Body of pancreas (tissue), 4 donors: ENCODE data around the gene WNT5B. TPM values are rescaled to one million over a fixed set of nuclear protein-coding genes. Genes with fewer than 3 reads are reported as not detected.

Experiments
- ATAC-seq: fragments of 150-250 bp; one replicate; pipeline ENCODE4 v1.9.1; 2016
- DNase-seq, 4 donors: peaks; one replicate each; pipeline ENCODE4 v3.0.0-alpha.2; 2019
- H3K27ac ChIP-seq, 4 donors: fragments of 200-600 bp; sonication (generic); 1 replicate in 3 of 4; 2 replicates in 1 of 4; pipeline versions ENCODE4 v1.5.1 to v1.6.1; 2016 to 2019; ENCODE audit warnings: mild to moderate bottlenecking in 1 of 4, mixed read lengths in 1 of 4, moderate library complexity in 1 of 4
- H3K27me3 ChIP-seq, 2 donors: fragments of 200-600 bp; sonication (generic); one replicate each; pipeline ENCODE4 v1.6.0; 2016; ENCODE audit warnings: mild to moderate bottlenecking in 1 of 2
- H3K36me3 ChIP-seq, 2 donors: fragments of 200-600 bp; sonication (generic); replicated peaks in 1 of 2; 2 replicates each; pipeline ENCODE4 v1.5.1; 2016; ENCODE audit warnings: low read depth in 2 of 2; ENCODE audit not compliant: insufficient read depth in 1 of 2
- H3K4me1 ChIP-seq: fragments of 200-600 bp; sonication (generic); one replicate; pipeline ENCODE4 v1.6.0; 2016
- H3K4me3 ChIP-seq, 2 donors: fragments of 200-600 bp; sonication (generic); 1 replicate in 1 of 2; 2 replicates in 1 of 2; pipeline ENCODE4 v1.5.1; 2016 to 2019
- H3K9me3 ChIP-seq, 3 donors: fragments of 200-600 bp; sonication (generic); 1 replicate in 2 of 3; 2 replicates in 1 of 3; pipeline ENCODE4 v1.5.1; 2016
- CTCF ChIP-seq, 7 experiments: fragments of 450-650 bp in 4 of 7; fragments of 200-600 bp in 3 of 7; sonication (generic) in 3 of 7; IDR thresholded peaks; one replicate each; pipeline ENCODE4 v1.5.1; 2016 to 2019; ENCODE audit warnings: antibody characterized with exemption in 7 of 7
- POLR2A ChIP-seq, 3 donors: fragments of 450-650 bp; IDR thresholded peaks; one replicate each; pipeline ENCODE4 v1.6.1; 2016; ENCODE audit warnings: antibody characterized with exemption in 3 of 3, mild to moderate bottlenecking in 2 of 3
- WGBS, 2 donors: methylation state at CpG; one replicate each; pipeline ENCODE4 v1.1.5; 2017; 5-methylcytosine and 5-hydroxymethylcytosine counted together
- intact Hi-C: fragments of 100-400 bp; cut with DNase I; formaldehyde crosslinking; loops from one replicate; pipeline ENCODE4 v1.15.1; 2023
- total RNA-seq, 2 donors: library from RNA; depleted of rRNA; stranded (reverse); fragments of >200 nt; gene quantifications; one replicate each; pipeline ENCODE4 v1.1.0, GENCODE V29; 2016

Gene WNT5B
- total RNA-seq, 2 donors from 2014 or later = not detected

- Histone ChIP-seq H3K27me3 (no peaks in the 10 kb centered on the region), H3K27ac (no peak overlapping the region), H3K9me3 (no peaks in the 10 kb centered on the region), H3K36me3 (no peaks in the 10 kb centered on the region), H3K4me1 (peaks cover 27% of the 10 kb centered on the region), H3K4me3 (no peak overlapping the region)
- intact Hi-C loops = no loop called here
- 54 to 56% methylated on average over 3 of the region's 3 CpGs for WGBS, 2 donors
- ATAC-seq (no peak), DNase-seq (no peak)
- no peak for TF ChIP-seq CTCF (IDR thresholded peaks at IDR 0.05)
- TF ChIP-seq POLR2A (IDR thresholded peaks at IDR 0.05) = no peak
Measured at GRCh38 chr12:1604464-1604863, 24.6 kb upstream of the WNT5B start.

- Histone ChIP-seq H3K4me3 (peak overlapping the region in 1 of 2 donors; percentile 13), H3K27me3 (no peaks in the 10 kb centered on the region), H3K27ac (peak overlapping the region; percentile 75 to 88 (median 82)), H3K9me3 (no peaks in the 10 kb centered on the region), H3K36me3 (no peaks in the 10 kb centered on the region), H3K4me1 (peaks cover 37% of the 10 kb centered on the region)
- DNase-seq (peak; percentile 71 to 88 (median 80)), ATAC-seq (peak; percentile 82)
- TF ChIP-seq POLR2A (IDR thresholded peaks at IDR 0.05) = no peak
- peak; percentile 55 to 92 (median 81) for TF ChIP-seq CTCF (IDR thresholded peaks at IDR 0.05)
- intact Hi-C loops = no loop called here
- 0 to 2% methylated on average over 22 of the region's 22 CpGs for WGBS, 2 donors
Measured at GRCh38 chr12:1605129-1606020, 23.7 kb upstream of the WNT5B start.

GRCh38 chr12:1606021-1606622, 22.9 kb upstream of the WNT5B start:
- peak; percentile 90 to 94 (median 92) for DNase-seq
- peak; percentile 77 for ATAC-seq
- Histone ChIP-seq H3K27me3 (no peaks in the 10 kb centered on the region), H3K36me3 (no peaks in the 10 kb centered on the region), H3K4me3 (no peak overlapping the region), H3K27ac (peak overlapping the region; percentile 75 to 88 (median 82)), H3K4me1 (peaks cover 44% of the 10 kb centered on the region), H3K9me3 (no peaks in the 10 kb centered on the region)
- TF ChIP-seq CTCF (IDR thresholded peaks at IDR 0.05) = no peak
- TF ChIP-seq POLR2A (IDR thresholded peaks at IDR 0.05) = peak; percentile 28 to 84 (median 74)
- intact Hi-C loops = no loop called here
- WGBS, 2 donors = 3 to 4% methylated on average over 12 of the region's 12 CpGs

GRCh38 chr12:1607940-1608712, 20.9 kb upstream of the WNT5B start:
- intact Hi-C loops = no loop called here
- H3K27me3 ChIP-seq = no peaks in the 10 kb centered on the region
- no peak for DNase-seq
- no peak for ATAC-seq
- H3K36me3 ChIP-seq = no peaks in the 10 kb centered on the region
- peak overlapping the region in 3 of 4 donors; percentile 43 to 65 (median 52) for H3K27ac ChIP-seq
- WGBS, 2 donors = 86 to 90% methylated on average over 3 of the region's 3 CpGs
- H3K4me3 ChIP-seq = no peak overlapping the region
- TF ChIP-seq POLR2A (IDR thresholded peaks at IDR 0.05) (no peak), CTCF (IDR thresholded peaks at IDR 0.05) (no peak)
- no peaks in the 10 kb centered on the region for H3K9me3 ChIP-seq
- H3K4me1 ChIP-seq = peaks cover 47% of the 10 kb centered on the region
